Measurements from ENCODE around the gene TALDO1. TPM values are rescaled to one million over a fixed set of nuclear protein-coding genes. Genes with fewer than 3 reads are reported as not detected.

The TALDO1 gene
- total RNA-seq, 1 experiment from 2014 or later: 229 TPM

DNA sequence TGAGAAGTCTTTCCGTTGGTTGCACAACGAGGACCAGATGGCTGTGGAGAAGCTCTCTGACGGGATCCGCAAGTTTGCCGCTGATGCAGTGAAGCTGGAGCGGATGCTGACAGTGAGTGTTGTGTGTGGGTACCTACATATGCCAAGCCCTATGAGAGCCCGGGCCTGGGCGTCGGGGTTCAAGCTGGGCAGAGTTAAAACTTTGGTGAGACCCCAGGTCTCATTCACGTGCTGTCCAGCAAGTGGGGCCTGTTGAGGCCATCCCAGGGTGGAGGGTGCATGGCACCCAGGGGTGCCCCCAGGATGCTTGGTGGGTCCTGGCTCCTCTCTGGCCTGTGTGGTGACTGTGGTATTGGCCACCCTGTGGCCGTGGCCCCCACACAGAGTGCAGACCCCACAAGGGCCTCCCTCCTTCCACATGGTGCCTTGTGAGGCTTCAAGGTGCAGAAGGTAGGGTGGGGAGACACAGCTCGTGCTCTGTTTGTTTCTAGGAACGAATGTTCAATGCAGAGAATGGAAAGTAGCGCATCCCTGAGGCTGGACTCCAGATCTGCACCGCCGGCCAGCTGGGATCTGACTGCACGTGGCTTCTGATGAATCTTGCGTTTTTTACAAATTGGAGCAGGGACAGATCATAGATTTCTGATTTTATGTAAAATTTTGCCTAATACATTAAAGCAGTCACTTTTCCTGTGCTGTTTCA lies 17.2 kb downstream of the TALDO1 start:
- in situ Hi-C loops (cut with HindIII; ENCODE audit: low sequenced_read_pairs): loop anchor here (25.0 kb wide), 1 partner anchor 102 kb away; no protein-coding TSS in a partner anchor
- DNase-seq (ENCODE audit: low spot score): peak; percentile 47

- in situ Hi-C loops (cut with HindIII; ENCODE audit: low sequenced_read_pairs): loop anchor here (25.0 kb wide), 1 partner anchor 103 kb away; no protein-coding TSS in a partner anchor
- peak; percentile 66 for DNase-seq (ENCODE audit: low spot score)
Measured at GRCh38 chr11:765025-765801, 17.9 kb downstream of the TALDO1 start.

- in situ Hi-C loops (cut with HindIII; ENCODE audit: low sequenced_read_pairs): loop anchor here (25.0 kb wide), 1 partner anchor 103 kb away; no protein-coding TSS in a partner anchor
- DNase-seq (ENCODE audit: low spot score): no peak
Measured at GRCh38 chr11:765802-766091, 18.5 kb downstream of the TALDO1 start.

- no peak for DNase-seq (ENCODE audit: low spot score)
- in situ Hi-C loops (cut with HindIII; ENCODE audit: low sequenced_read_pairs): loop anchor here (25.0 kb wide), 1 partner anchor 104 kb away; no protein-coding TSS in a partner anchor
Measured at GRCh38 chr11:766106-766935, 19.1 kb downstream of the TALDO1 start.

DNA sequence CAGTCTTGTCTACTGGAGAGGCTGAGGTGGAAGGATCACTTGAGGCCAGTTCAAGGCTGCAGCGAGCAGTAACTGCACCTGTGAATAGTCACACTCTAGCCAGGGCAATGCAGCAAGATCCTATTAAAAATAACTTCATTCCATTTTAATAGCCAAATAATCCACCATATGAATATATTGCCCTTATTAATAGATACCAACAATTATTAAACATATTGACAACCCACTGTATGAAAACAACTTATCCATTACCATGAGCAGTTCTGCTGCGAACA lies 19.6 kb downstream of the TALDO1 start:
- in situ Hi-C loops (cut with HindIII; ENCODE audit: low sequenced_read_pairs): loop anchor here (25.0 kb wide), 1 partner anchor 105 kb away; no protein-coding TSS in a partner anchor
- DNase-seq (ENCODE audit: low spot score): no peak

DNA sequence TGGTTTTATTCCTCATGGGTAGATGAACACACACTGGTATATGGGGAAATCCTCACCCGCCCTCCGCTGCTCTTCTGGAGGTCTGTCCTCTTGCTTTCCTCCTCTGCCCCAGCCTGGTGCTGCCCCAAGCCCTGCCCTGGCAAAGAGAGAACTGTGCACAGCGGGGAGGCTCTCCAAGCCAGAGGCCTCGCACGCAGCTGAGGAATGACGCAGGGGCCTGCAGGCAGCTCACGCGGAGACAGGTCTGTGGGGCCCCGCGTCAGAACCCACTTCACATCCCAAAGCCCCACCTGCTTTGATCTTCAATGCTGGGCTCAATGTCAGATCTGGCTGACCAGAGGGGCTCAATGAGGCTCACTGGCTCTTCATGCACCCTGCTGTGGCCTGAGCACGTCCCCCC lies 20.0 kb downstream of the TALDO1 start:
- no peak for DNase-seq (ENCODE audit: low spot score)
- in situ Hi-C loops (cut with HindIII; ENCODE audit: low sequenced_read_pairs): loop anchor here (25.0 kb wide), 1 partner anchor 105 kb away; no protein-coding TSS in a partner anchor

GRCh38 chr11:769887-770641 lies 22.8 kb downstream of the TALDO1 start:
- no peak for DNase-seq (ENCODE audit: low spot score)
- in situ Hi-C loops (cut with HindIII; ENCODE audit: low sequenced_read_pairs): loop anchor here (25.0 kb wide), 1 partner anchor 108 kb away; no protein-coding TSS in a partner anchor

DNA sequence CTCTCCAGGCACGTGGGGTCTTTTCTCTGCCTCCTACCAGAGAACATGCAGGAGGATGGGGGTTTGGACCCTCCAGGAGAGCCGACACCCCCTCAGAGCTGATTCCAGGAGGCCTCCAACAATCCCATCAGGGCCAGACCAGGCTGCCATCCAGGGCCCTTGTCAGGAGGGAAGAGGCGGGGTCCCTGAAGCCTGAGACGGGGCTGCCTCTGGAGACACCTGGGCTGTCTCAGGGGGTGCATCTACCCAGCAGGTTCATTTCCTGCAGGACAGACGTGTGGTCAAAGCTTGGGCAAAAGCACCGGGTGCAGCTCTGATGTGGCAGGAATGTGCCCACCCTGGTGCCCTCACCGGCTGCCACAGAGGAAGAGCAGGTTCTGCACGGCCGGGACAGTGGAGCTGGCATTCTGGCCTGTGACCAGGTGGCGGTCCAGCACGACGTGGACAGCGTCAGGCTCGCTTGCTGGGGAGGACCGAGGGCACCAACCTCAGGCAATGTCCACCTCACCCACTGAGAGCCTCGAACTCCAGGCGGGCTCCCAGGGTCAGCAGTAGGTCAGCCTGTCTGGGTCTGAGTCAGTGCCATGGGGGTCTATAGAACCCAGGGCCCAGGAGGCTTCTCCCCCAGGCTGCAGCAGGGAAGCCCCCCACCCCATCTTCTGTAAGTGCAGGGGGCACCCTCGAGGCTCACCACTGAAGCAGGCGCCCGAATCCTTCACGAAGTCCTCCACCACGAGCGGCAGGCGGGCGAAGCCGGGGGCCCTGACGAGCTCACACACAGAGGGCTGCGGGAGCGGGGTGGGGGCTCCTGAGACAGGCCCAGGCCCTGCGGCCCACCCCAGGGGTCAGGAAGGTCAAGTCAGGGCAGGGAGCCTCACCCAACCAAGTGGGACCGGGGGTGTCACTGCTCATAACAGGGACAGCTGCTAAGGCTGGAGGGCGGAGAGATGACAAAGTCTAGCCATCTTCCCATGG lies 23.7 kb downstream of the TALDO1 start:
- in situ Hi-C loops (cut with HindIII; ENCODE audit: low sequenced_read_pairs): loop anchor here (25.0 kb wide), 1 partner anchor 109 kb away; no protein-coding TSS in a partner anchor
- no peak for DNase-seq (ENCODE audit: low spot score)

GRCh38 chr11:771617-772204 lies 24.4 kb downstream of the TALDO1 start:
- in situ Hi-C loops (cut with HindIII; ENCODE audit: low sequenced_read_pairs): loop anchor here (25.0 kb wide), 1 partner anchor 109 kb away; no protein-coding TSS in a partner anchor

DNA sequence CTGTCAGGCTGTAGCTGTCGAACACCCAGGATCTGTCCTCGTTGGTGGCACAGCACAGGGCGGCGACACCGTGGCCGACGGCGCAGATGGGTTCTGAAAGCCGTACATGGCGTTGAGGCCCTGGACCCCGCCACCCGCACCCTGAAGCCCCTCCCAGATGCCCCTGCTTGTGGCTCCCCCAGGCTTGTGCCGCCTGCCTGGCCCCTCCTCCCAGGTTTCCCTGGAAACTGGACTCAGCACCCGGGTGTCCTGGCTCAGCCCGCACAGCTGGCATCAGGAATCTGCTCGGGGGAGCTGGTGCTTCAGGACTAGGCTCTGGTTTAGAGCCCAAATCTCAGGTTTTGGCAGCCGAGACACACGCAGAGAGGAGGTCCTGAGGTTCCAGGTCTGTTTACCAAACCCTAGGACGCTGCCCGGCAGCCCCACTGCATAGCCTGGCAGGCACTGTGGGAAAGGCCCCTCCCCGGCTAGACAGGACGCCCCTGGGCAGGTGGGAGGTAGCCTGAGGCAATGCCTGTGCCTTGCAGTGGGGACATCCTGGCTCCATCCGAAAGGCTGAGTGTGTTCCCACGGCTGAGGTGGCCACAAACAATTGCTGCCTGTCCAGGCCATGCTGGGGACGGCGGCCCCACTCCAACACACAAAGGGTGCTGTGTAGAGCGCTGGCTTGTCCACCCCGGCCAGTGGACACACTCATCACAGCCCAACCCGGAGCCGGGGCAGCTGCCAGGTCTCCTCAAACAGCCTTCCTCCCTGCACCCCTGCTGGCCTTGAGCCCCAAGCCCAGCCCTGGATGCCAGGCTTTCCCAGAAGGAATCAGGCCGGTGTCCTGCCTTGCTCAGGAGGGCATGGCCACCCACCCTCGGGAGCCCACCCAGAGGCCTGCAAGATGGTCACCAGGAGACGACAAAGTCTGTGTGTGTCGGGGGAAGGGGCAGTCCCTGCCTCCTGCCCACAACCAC lies 25.4 kb downstream of the TALDO1 start:
- DNase-seq (ENCODE audit: low spot score): peak; percentile 47
- in situ Hi-C loops (cut with HindIII; ENCODE audit: low sequenced_read_pairs): loop anchor here (25.0 kb wide), 1 partner anchor 110 kb away; no protein-coding TSS in a partner anchor

More at GRCh38 chr11:771617-772204, 24.4 kb downstream of the TALDO1 start:
- no peak for DNase-seq (ENCODE audit: low spot score)

- in situ Hi-C loops (cut with HindIII; ENCODE audit: low sequenced_read_pairs): loop anchor here (25.0 kb wide), 1 partner anchor 111 kb away; no protein-coding TSS in a partner anchor
- no peak for DNase-seq (ENCODE audit: low spot score)
Measured at GRCh38 chr11:773425-773824, 26.2 kb downstream of the TALDO1 start.

DNA sequence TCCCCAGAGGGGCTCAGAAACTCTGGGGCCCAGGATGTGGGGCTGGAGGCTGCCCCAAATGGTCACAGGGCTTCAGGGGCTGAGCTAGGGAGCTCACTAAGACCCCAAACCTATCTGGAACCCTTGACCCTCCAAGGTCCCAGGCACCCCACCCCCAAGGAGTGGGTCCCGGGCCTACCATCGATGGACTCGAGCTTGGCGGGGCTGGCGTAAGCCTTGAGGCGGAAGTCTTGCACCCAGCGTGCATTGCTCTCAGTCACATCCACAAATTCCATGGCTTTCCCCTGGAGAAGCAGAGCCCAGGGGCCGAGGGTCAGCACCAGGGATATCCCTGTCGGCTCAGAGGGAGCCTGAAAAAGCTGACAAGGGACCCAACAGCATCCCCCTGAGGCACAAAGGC lies 26.6 kb downstream of the TALDO1 start:
- no peak for DNase-seq (ENCODE audit: low spot score)

GRCh38 chr11:774873-775592 lies 27.8 kb downstream of the TALDO1 start:
- DNase-seq (ENCODE audit: low spot score): no peak
- in situ Hi-C loops (cut with HindIII; ENCODE audit: low sequenced_read_pairs): loop anchor here (25.0 kb wide), 1 partner anchor 113 kb away; no protein-coding TSS in a partner anchor

More for the DNA sequence above, 26.6 kb downstream of the TALDO1 start:
- in situ Hi-C loops (cut with HindIII; ENCODE audit: low sequenced_read_pairs): loop anchor here (25.0 kb wide), 1 partner anchor 112 kb away; no protein-coding TSS in a partner anchor

- in situ Hi-C loops (cut with HindIII; ENCODE audit: low sequenced_read_pairs): no loop called here
- DNase-seq (ENCODE audit: low spot score): no peak
Measured at GRCh38 chr11:776263-776560, 28.9 kb downstream of the TALDO1 start.

- in situ Hi-C loops (cut with HindIII; ENCODE audit: low sequenced_read_pairs): no loop called here
- DNase-seq (ENCODE audit: low spot score): no peak
Measured at GRCh38 chr11:776561-777287, 29.5 kb downstream of the TALDO1 start.
